Kidney epithelial cell (primary cell): ENCODE measurements around the gene SPG7. TPM values are rescaled to one million over a fixed set of nuclear protein-coding genes. Genes with fewer than 3 reads are reported as not detected.

Experiments used
- DNase-seq: peaks from one replicate; pipeline ENCODE4 v3.0.0-alpha.2; 2010; ENCODE audit warnings: low read depth
- H3K27me3 ChIP-seq: 2 replicates; pipeline ENCODE4 v1.6.0; 2011; ENCODE audit warnings: low read length; ENCODE audit not compliant: control insufficient read depth, insufficient read depth
- H3K36me3 ChIP-seq: 2 replicates; pipeline ENCODE4 v1.5.1; 2011; ENCODE audit warnings: low read length; ENCODE audit not compliant: control insufficient read depth, insufficient read depth
- H3K4me3 ChIP-seq: 2 replicates; pipeline ENCODE4 v1.5.1; 2011; ENCODE audit warnings: low read depth, mild to moderate bottlenecking, control low read depth, low read length
- CTCF ChIP-seq: IDR thresholded peaks from 2 replicates; pipeline ENCODE4 v1.5.1; 2011; ENCODE audit warnings: mild to moderate bottlenecking, moderate library complexity, low read length, control low read depth, inconsistent platforms; ENCODE audit not compliant: insufficient read depth, poor library complexity, severe bottlenecking
- total RNA-seq: library from RNA; depleted of rRNA; stranded (reverse); fragments of >200 nt; gene quantifications from 2 replicates; pipeline ENCODE4 v1.2.3, GENCODE V29; 2015

SPG7 gene
- total RNA-seq, 1 donor from 2014 or later = 144 TPM

GRCh38 chr16:89476379-89476778 is 31.8 kb upstream of the SPG7 start:
- no peak overlapping the region for H3K4me3 ChIP-seq

GRCh38 chr16:89476811-89477261 is 31.4 kb upstream of the SPG7 start:
- no peaks in the 10 kb centered on the region for H3K36me3 ChIP-seq
- DNase-seq = no peak
- H3K27me3 ChIP-seq = no peaks in the 10 kb centered on the region
- TF ChIP-seq CTCF = no peak
- H3K4me3 ChIP-seq = no peak overlapping the region

More at GRCh38 chr16:89476379-89476778, 31.8 kb upstream of the SPG7 start:
- no peak for DNase-seq
- Histone ChIP-seq H3K27me3 (no peaks in the 10 kb centered on the region), H3K36me3 (no peaks in the 10 kb centered on the region)
- TF ChIP-seq CTCF = no peak

- DNase-seq = peak; percentile 61
- no peak for TF ChIP-seq CTCF
- H3K27me3 ChIP-seq = no peaks in the 10 kb centered on the region
- no peaks in the 10 kb centered on the region for H3K36me3 ChIP-seq
- no peak overlapping the region for H3K4me3 ChIP-seq
Observed at GRCh38 chr16:89478576-89479221, 29.5 kb upstream of the SPG7 start.

GRCh38 chr16:89481356-89481955 is 26.7 kb upstream of the SPG7 start:
- no peak for DNase-seq
- Histone ChIP-seq H3K4me3 (no peak overlapping the region), H3K36me3 (no peaks in the 10 kb centered on the region), H3K27me3 (no peaks in the 10 kb centered on the region)
- TF ChIP-seq CTCF = no peak

- no peaks in the 10 kb centered on the region for H3K27me3 ChIP-seq
- DNase-seq = no peak
- TF ChIP-seq CTCF = no peak
- no peaks in the 10 kb centered on the region for H3K36me3 ChIP-seq
- no peak overlapping the region for H3K4me3 ChIP-seq
Observed at GRCh38 chr16:89482150-89482816, 25.9 kb upstream of the SPG7 start.

GRCh38 chr16:89482817-89483205 is 25.4 kb upstream of the SPG7 start:
- Histone ChIP-seq H3K36me3 (no peaks in the 10 kb centered on the region), H3K4me3 (no peak overlapping the region), H3K27me3 (no peaks in the 10 kb centered on the region)
- no peak for TF ChIP-seq CTCF
- no peak for DNase-seq
